DOHH2 (cell line): ENCODE measurements around the gene TIMP1.

Experiments
- H3F3A ChIP-seq: fragments of 200-600 bp; sonication (generic), shearing (Covaris generic); 2 replicates; pipeline ENCODE4 v1.6.0; 2016; ENCODE audit warnings: antibody characterized with exemption, mild to moderate bottlenecking; ENCODE audit not compliant: control insufficient read depth, insufficient read depth
- H3K27ac ChIP-seq: fragments of 200-600 bp; sonication (generic); 2 replicates; pipeline ENCODE4 v1.5.1; 2014; ENCODE audit warnings: low read depth, mild to moderate bottlenecking, low read length, moderate library complexity
- H3K27me3 ChIP-seq: fragments of 200-600 bp; sonication (generic); 2 replicates; pipeline ENCODE4 v1.6.1; 2014; ENCODE audit warnings: mild to moderate bottlenecking, low read length, mixed read lengths; ENCODE audit not compliant: control insufficient read depth
- H3K36me3 ChIP-seq: fragments of 200-600 bp; sonication (generic); 2 replicates; pipeline ENCODE4 v1.6.1; 2014; ENCODE audit warnings: mild to moderate bottlenecking, low read length, moderate library complexity, mixed read lengths; ENCODE audit not compliant: control insufficient read depth
- H3K4me1 ChIP-seq: fragments of 200-600 bp; sonication (generic); 2 replicates; pipeline ENCODE4 v1.6.1; 2014; ENCODE audit warnings: mild to moderate bottlenecking, low read length, mixed read lengths; ENCODE audit not compliant: control insufficient read depth
- H3K4me2 ChIP-seq: fragments of 200-600 bp; sonication (generic); 2 replicates; pipeline ENCODE4 v1.6.0; 2014; ENCODE audit warnings: mild to moderate bottlenecking, low read length, moderate library complexity
- H3K4me3 ChIP-seq: fragments of 200-600 bp; sonication (generic); 2 replicates; pipeline ENCODE4 v1.5.1; 2014; ENCODE audit warnings: mild to moderate bottlenecking, low read length, mixed read lengths
- H3K79me2 ChIP-seq: fragments of 200-600 bp; sonication (generic); 2 replicates; pipeline ENCODE4 v1.6.1; 2014; ENCODE audit warnings: mild to moderate bottlenecking, low read length, mixed read lengths; ENCODE audit not compliant: control insufficient read depth
- H3K9me2 ChIP-seq: fragments of 200-600 bp; sonication (generic); replicated peaks from 2 replicates; pipeline ENCODE4 v1.6.1; 2014; ENCODE audit warnings: mild to moderate bottlenecking, low read length, mixed read lengths; ENCODE audit not compliant: control insufficient read depth
- H3K9me3 ChIP-seq: fragments of 200-600 bp; sonication (generic); 2 replicates; pipeline ENCODE4 v1.6.1; 2014; ENCODE audit warnings: antibody characterized with exemption, low read length, mixed read lengths; ENCODE audit not compliant: control insufficient read depth, insufficient read depth
- H4K20me1 ChIP-seq: fragments of 200-600 bp; sonication (generic); 2 replicates; pipeline ENCODE4 v1.6.0; 2014; ENCODE audit warnings: low read depth, mild to moderate bottlenecking, antibody characterized with exemption, low read length, moderate library complexity; ENCODE audit not compliant: control insufficient read depth, insufficient read depth
- EZH2phosphoT487 ChIP-seq: fragments of 200-600 bp; sonication (generic); IDR thresholded peaks from 2 replicates; pipeline ENCODE4 v1.6.1; 2017; ENCODE audit warnings: borderline replicate concordance, mild to moderate bottlenecking, antibody characterized with exemption, low read length, moderate library complexity, mixed read lengths
- TF ChIP-seq, protein P1 (sequence below): fragments of 200-600 bp; sonication (generic); IDR thresholded peaks from one replicate; pipeline ENCODE4 v1.5.1; 2014; ENCODE audit warnings: antibody characterized with exemption, mild to moderate bottlenecking, low read depth, low read length; ENCODE audit not compliant: poor library complexity, severe bottlenecking

TIMP1 gene

DNA sequence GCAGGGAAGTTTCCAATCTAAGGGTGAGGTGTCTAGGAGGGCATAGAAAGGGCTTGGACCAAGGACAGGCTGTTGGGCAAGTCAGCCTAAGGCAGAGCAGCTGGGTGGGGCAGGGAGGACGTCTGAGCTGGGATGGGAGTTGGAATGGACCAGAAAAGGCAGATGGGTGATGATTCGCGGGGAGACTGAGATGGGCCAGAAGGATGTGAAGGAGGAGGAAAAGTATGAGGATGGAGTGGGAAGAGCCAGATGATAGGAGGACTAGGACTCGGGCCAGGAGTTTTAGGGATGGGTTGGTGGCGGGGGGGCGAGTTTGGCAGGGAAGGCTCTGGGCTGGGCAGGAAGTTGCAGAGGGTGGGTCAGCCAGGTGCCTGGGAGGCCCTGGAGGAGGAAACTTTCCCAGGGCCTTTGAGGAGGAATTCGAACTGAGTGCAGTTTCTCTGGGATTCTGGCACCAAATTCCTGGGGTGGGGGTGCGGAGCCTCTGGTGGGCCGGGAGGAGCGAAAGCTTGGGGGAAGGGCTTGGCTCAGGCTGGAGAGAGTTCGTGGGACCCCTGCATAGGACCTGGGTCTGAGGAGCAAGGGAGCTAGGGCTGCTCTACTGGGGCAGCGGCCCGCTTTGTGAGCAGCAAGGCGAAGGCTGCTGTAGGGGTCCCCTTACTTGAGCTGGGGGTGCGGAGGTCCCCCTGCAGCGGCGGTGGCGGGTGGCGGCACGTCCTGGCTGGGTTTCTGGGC, 8.7 kb upstream of the TIMP1 start:
- H4K20me1 ChIP-seq, result no peaks in the 10 kb centered on the region
- TF ChIP-seq, protein P1, sequence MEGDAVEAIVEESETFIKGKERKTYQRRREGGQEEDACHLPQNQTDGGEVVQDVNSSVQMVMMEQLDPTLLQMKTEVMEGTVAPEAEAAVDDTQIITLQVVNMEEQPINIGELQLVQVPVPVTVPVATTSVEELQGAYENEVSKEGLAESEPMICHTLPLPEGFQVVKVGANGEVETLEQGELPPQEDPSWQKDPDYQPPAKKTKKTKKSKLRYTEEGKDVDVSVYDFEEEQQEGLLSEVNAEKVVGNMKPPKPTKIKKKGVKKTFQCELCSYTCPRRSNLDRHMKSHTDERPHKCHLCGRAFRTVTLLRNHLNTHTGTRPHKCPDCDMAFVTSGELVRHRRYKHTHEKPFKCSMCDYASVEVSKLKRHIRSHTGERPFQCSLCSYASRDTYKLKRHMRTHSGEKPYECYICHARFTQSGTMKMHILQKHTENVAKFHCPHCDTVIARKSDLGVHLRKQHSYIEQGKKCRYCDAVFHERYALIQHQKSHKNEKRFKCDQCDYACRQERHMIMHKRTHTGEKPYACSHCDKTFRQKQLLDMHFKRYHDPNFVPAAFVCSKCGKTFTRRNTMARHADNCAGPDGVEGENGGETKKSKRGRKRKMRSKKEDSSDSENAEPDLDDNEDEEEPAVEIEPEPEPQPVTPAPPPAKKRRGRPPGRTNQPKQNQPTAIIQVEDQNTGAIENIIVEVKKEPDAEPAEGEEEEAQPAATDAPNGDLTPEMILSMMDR, result no peak
- TF ChIP-seq EZH2phosphoT487, result no peak
- H3K9me3 ChIP-seq, result no peaks in the 10 kb centered on the region
- H3K27me3 ChIP-seq, result no peaks in the 10 kb centered on the region; the same call in 1 of the 2 replicates
- no peak overlapping the region for H3K4me3 ChIP-seq
- no peak overlapping the region for H3K27ac ChIP-seq
- peaks cover 17% of the 10 kb centered on the region for H3K36me3 ChIP-seq
- no peaks in the 10 kb centered on the region for H3K79me2 ChIP-seq
- no peaks in the 10 kb centered on the region for H3F3A ChIP-seq
- no peaks in the 10 kb centered on the region for H3K4me1 ChIP-seq
- no peaks in the 10 kb centered on the region for H3K9me2 ChIP-seq
- H3K4me2 ChIP-seq, result no peak overlapping the region

DNA sequence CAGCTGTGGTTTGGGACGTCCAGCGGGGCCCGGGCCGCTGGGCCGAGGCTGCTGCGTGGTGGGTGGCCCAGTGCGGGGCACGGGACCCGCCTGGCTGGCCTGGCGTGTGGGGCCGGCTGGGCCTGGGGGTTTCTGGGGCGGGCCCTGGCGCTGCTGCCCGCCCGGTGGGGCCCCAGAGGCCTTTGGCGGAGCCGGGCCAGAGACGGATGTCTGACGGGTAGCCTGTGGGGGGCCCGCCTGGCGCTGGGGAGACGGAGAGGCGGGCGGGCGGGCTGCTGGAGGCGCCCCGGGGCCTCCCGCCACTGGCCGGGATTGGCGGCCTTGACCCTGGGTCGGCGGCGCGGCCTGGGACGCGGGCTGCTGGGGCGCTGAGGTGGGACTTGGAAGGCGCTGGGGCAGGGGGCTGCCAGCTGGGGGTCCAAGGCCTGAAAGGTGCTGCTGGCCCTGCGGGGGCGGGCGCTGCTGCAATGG, 8.1 kb upstream of the TIMP1 start:
- H4K20me1 ChIP-seq, result no peaks in the 10 kb centered on the region
- no peaks in the 10 kb centered on the region for H3K4me1 ChIP-seq
- H3K9me3 ChIP-seq, result no peaks in the 10 kb centered on the region
- no peak overlapping the region for H3K4me2 ChIP-seq
- H3K9me2 ChIP-seq, result no peaks in the 10 kb centered on the region
- no peak overlapping the region for H3K4me3 ChIP-seq
- no peaks in the 10 kb centered on the region for H3K79me2 ChIP-seq
- no peak overlapping the region for H3K27ac ChIP-seq
- no peaks in the 10 kb centered on the region for H3F3A ChIP-seq
- H3K27me3 ChIP-seq, result peaks cover under 1% of the 10 kb centered on the region; the same call in 1 of the 2 replicates
- peaks cover 13% of the 10 kb centered on the region for H3K36me3 ChIP-seq
- TF ChIP-seq, protein P1, result no peak
- TF ChIP-seq EZH2phosphoT487, result no peak

DNA sequence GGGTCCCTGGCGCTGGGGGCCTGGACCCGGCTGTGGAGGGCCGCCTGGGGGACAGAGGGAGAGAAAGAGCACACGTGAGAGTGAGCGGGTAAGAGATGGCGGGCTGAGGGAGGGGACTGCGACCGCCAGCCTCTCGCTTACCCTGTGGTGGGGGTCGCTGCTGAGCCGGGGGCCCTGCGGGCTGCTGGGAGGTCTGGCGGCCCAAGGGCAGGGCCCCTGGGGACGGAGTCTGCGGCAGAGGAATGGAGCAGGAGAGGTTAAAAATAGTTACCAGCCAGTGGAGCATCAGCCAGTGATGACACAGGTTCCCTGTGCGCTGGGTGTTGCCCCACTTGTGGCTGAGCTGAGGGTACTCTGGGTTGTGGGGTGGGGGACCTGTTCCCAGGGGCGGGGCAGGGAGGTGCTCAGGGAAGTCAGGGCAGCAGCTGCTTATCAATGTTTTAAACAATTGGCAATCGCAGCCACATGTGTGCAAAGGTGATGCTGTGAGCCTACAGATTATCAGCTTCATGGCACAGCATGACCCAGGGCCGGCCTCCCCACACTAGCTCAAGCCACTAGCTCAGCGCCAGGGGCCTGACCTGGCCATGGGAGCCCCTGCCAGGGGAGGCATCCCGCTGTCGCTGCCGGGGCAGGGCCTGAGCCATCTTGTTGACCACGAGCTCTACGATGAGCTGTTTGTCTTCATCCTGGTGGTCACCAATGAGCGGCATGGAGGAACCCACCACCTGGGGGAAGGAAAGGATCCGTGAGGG, 7.5 kb upstream of the TIMP1 start:
- no peak overlapping the region for H3K4me2 ChIP-seq
- TF ChIP-seq EZH2phosphoT487, result no peak
- TF ChIP-seq, protein P1, result no peak
- no peaks in the 10 kb centered on the region for H4K20me1 ChIP-seq
- H3F3A ChIP-seq, result no peaks in the 10 kb centered on the region
- H3K4me1 ChIP-seq, result no peaks in the 10 kb centered on the region
- H3K27ac ChIP-seq, result no peak overlapping the region
- H3K9me3 ChIP-seq, result no peaks in the 10 kb centered on the region
- no peaks in the 10 kb centered on the region for H3K9me2 ChIP-seq
- H3K36me3 ChIP-seq, result peaks cover 7% of the 10 kb centered on the region; the same call in 1 of the 2 replicates
- no peak overlapping the region for H3K4me3 ChIP-seq
- H3K27me3 ChIP-seq, result peaks cover 4% of the 10 kb centered on the region; the same call in 1 of the 2 replicates
- H3K79me2 ChIP-seq, result no peaks in the 10 kb centered on the region
